Activated naive CD8-positive, alpha-beta T cell treated with anti-CD3 and anti-CD28 coated beads, Interleukin-2, amount 50 U/mL, for 24 hours (primary cell): Measurements from ENCODE around the gene ATP1A1.

Experiments used
- ATAC-seq: fragments of 150-1000 bp; cut with Tn5 transposase; one replicate; pipeline ENCODE4 v1.10.0; 2021
- DNase-seq: peaks from one replicate; pipeline ENCODE4 v3.0.0; 2021
- H3K27ac Mint-ChIP-seq: one replicate; pipeline ENCODE4 v1.8.0; 2021; ENCODE audit warnings: mild to moderate bottlenecking, mixed read lengths
- H3K27me3 Mint-ChIP-seq: one replicate; pipeline ENCODE4 v1.8.0; 2021; ENCODE audit warnings: mixed read lengths
- H3K36me3 Mint-ChIP-seq: one replicate; pipeline ENCODE4 v1.8.0; 2021; ENCODE audit warnings: low read depth, mixed read lengths
- H3K4me1 Mint-ChIP-seq: one replicate; pipeline ENCODE4 v1.8.0; 2021; ENCODE audit warnings: mixed read lengths
- H3K4me3 Mint-ChIP-seq: one replicate; pipeline ENCODE4 v1.8.0; 2021; ENCODE audit warnings: mild to moderate bottlenecking, moderate library complexity, mixed read lengths
- H3K9me3 Mint-ChIP-seq: one replicate; pipeline ENCODE4 v1.8.0; 2021; ENCODE audit warnings: mixed read lengths

ATP1A1 gene

DNA sequence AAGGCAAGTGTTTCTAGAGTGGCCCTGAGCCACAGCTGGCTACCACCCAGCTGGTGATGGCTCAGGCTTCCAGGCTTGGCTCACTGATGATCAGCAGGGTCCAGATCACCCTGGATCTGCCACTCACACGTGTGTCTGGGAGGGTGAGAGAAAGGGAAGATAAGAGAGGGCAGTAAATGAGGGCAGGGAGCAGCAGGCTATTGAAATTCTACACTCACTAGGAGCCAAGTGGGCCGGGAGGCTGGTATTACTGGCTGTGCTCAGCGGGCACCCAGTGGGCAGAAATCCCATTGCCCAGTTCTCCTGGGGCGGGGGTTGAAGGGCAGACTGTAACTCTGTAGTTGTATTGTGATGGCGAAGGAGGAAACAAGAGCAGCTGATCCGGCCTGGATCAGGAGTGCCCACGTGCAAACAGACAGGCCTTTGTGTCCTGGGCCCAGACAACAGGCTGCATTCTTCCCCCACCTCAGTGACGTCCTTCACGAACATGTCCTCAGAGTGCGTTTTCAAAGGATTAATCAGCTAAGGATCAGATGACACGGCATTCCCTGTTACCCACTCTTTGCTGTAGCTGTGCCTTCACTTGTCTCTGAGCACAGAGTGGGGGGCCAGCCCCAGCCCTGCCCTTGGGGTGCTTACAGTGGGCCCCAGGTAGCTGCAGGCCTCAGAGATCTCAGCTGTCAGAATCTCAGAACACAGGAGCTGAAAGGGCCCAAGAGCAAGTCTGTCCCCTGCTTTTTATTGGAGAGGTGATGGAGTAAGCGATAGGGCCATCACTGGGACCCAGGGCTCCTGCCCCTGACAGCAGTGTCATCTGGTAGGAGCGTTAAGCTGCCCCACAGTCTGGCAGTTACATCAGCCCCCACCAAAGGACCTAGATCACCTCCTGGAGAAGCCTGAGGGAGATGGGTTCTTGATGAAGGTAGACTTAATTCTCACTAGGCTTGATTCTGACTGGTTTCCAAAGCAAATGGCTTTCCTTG lies 60.5 kb downstream of the ATP1A1 start:
- H3K36me3 Mint-ChIP-seq: no peaks in the 10 kb centered on the region
- no peaks in the 10 kb centered on the region for H3K9me3 Mint-ChIP-seq
- no peak overlapping the region for H3K4me3 Mint-ChIP-seq
- no peaks in the 10 kb centered on the region for H3K27me3 Mint-ChIP-seq
- H3K4me1 Mint-ChIP-seq: no peaks in the 10 kb centered on the region
- ATAC-seq (no peak), DNase-seq (no peak)
- no peak overlapping the region for H3K27ac Mint-ChIP-seq

DNA sequence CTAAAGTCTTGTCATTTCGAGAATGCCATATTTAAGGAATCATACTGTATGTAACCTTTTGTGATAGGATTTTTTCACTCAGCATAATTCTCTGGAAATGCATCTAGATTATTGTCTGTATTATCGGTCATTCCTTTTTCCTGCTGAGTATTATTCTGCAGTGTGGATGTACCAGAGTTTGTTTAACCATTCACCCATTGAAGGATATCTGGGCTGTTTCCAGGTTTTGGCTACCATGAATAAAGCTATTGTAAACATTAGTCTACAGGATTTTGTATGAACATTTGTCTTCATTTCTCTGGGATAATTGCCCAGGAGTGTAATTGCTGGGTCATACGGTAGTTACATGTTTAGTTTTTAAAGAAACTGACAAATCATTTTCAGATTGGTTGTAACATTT lies 61.8 kb downstream of the ATP1A1 start:
- no peak overlapping the region for H3K27ac Mint-ChIP-seq
- H3K9me3 Mint-ChIP-seq: no peaks in the 10 kb centered on the region
- H3K36me3 Mint-ChIP-seq: no peaks in the 10 kb centered on the region
- ATAC-seq: no peak
- no peak overlapping the region for H3K4me3 Mint-ChIP-seq
- no peaks in the 10 kb centered on the region for H3K4me1 Mint-ChIP-seq
- DNase-seq: no peak
- H3K27me3 Mint-ChIP-seq: peaks cover 2% of the 10 kb centered on the region

DNA sequence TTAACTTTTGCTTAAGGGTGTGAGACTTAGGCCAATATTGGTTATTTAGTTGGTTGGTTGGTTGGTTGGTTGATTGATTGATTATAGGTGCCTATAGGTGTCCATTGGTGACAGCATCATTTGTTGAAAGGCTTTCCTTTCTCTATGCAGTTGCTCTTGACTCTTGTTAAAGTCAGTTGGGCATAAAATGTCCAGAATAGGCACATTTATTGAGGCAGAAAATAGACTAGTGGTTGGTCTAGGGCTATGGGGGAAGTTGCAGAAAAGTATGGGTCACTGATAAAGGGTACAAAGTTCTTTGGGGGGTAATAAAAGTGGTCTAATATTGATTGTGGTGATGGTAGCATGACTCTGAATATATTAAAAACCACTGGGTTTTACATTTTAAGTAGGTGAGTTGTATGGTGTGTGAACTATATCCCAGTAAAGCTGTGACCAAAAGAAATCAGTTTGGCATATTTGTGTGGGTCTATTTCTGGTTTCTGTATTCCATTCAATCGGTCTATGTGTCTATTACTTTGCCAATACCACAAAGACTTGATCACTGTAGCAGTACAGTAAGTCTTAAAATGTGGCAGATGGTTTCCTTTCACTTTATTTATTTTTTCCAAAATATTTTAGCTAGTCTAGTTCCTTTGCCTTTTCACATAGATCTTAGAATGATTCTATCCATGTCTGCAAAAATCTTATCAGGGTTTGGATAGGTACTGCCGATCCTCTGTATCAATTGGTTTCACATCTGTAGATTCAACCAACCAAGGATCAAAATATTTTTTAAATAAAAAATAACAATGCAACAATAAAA lies 63.0 kb downstream of the ATP1A1 start:
- H3K27ac Mint-ChIP-seq: no peak overlapping the region
- H3K36me3 Mint-ChIP-seq: no peaks in the 10 kb centered on the region
- no peak overlapping the region for H3K4me3 Mint-ChIP-seq
- no peaks in the 10 kb centered on the region for H3K9me3 Mint-ChIP-seq
- no peaks in the 10 kb centered on the region for H3K4me1 Mint-ChIP-seq
- ATAC-seq: peak; percentile 29
- peaks cover 7% of the 10 kb centered on the region for H3K27me3 Mint-ChIP-seq
- no peak for DNase-seq

DNA sequence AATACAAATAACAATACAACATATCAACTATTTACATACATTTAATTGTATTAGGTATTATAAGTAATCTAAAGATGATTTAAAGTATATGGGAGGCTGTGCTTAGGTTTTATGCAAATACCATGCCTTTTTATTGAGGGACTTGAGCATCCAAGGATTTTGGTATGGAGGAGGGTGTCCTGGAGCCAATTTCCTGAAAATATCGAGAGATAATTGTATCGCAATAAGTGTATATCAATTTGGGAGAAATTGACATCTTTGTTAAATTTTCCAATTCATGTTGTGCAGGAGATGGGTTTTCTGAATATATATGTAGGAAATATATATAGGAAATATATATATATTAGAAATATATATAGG lies 63.5 kb downstream of the ATP1A1 start:
- no peak overlapping the region for H3K27ac Mint-ChIP-seq
- DNase-seq: no peak

DNA sequence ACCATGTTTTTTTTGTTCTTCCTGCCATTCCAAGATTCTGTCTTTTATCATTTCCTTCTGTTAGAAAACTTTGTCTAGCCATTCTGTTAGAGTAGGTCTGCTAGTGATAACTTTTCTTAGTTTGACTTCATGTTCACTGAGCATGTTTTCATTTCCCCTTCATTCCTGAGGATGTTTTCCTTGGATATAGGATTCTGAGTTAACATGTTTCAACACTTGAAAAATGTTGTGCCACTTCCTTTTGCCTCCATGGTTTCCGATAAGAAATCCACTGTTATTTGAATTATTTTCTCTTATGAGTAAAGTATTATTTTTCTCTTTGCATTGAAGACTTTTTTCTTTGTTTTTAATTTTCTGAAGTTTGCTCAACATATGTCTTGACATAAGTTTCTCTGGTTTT lies 66.7 kb downstream of the ATP1A1 start:
- no peak overlapping the region for H3K27ac Mint-ChIP-seq
- DNase-seq (no peak), ATAC-seq (no peak)
- peaks cover 12% of the 10 kb centered on the region for H3K27me3 Mint-ChIP-seq
- no peak overlapping the region for H3K4me3 Mint-ChIP-seq
- H3K36me3 Mint-ChIP-seq: no peaks in the 10 kb centered on the region
- no peaks in the 10 kb centered on the region for H3K9me3 Mint-ChIP-seq
- H3K4me1 Mint-ChIP-seq: no peaks in the 10 kb centered on the region

More for the DNA sequence above, 63.5 kb downstream of the ATP1A1 start:
- Mint-ChIP-seq H3K4me1 (no peaks in the 10 kb centered on the region), H3K4me3 (no peak overlapping the region), H3K9me3 (no peaks in the 10 kb centered on the region), H3K36me3 (no peaks in the 10 kb centered on the region), H3K27me3 (peaks cover 7% of the 10 kb centered on the region)
- no peak for ATAC-seq

DNA sequence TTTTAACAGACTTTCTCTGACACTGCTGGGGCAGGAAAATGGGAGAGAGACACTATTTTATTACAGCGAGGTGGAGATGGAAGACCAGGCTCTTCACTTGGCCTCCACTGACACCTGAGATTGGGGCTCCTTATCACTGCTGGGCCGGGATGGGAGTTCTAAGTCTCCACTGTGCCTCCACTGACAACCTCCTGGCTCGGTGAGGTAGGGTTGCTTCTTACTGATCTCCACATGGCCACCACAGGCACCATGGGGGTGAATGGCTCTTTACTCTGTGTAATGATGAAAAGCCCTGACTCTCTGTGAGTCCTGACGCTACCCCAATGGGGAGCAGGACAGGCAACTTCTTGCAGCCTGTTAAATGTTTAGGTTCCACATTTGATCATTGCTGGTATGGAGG lies 67.7 kb downstream of the ATP1A1 start:
- no peaks in the 10 kb centered on the region for H3K36me3 Mint-ChIP-seq
- no peak for DNase-seq
- ATAC-seq: no peak
- H3K4me1 Mint-ChIP-seq: no peaks in the 10 kb centered on the region
- H3K9me3 Mint-ChIP-seq: no peaks in the 10 kb centered on the region
- H3K27ac Mint-ChIP-seq: no peak overlapping the region
- H3K4me3 Mint-ChIP-seq: no peak overlapping the region
- peaks cover 12% of the 10 kb centered on the region for H3K27me3 Mint-ChIP-seq

DNA sequence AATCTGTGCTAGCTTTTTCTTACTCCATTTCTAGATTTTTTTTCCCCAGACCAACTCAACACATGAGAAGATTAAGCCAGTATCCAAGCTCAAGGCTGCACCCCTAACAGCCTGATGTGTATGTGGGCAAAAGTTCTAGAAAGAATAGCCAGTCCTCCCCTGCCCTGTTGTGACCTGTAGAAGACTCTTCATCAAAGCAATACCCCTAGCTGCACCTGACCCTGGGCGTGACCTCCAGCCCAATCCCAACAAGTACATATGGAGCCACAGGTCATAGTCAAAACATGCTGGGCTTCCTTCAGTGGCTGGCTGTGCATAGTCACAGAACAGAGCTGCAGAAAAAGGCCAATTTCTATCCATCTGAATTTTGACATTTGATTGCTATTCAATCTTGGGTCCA lies 72.5 kb downstream of the ATP1A1 start:
- no peaks in the 10 kb centered on the region for H3K9me3 Mint-ChIP-seq
- ATAC-seq: no peak
- no peak for DNase-seq
- no peak overlapping the region for H3K4me3 Mint-ChIP-seq
- no peak overlapping the region for H3K27ac Mint-ChIP-seq
- peaks cover 10% of the 10 kb centered on the region for H3K27me3 Mint-ChIP-seq
- H3K36me3 Mint-ChIP-seq: no peaks in the 10 kb centered on the region
- H3K4me1 Mint-ChIP-seq: no peaks in the 10 kb centered on the region

DNA sequence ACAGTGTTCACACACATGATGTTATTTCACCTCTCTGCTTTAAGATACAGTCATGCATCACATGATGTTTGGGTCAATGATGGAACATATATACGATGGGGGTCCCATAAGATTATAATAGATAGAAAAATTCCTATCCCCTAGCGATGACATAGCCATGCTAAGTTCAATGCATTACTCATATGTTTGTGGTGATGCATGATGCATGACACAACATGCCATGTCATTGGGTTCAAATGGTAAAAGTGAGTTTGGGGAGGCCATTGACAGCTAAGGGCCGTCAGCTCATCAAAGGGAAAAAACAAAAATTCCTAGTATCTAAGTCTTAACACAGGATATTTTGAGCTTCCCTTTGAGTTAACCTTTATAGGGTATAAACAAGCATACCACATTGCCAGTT lies 73.6 kb downstream of the ATP1A1 start:
- H3K4me3 Mint-ChIP-seq: no peak overlapping the region
- H3K4me1 Mint-ChIP-seq: no peaks in the 10 kb centered on the region
- H3K27ac Mint-ChIP-seq: no peak overlapping the region
- no peak for ATAC-seq
- no peaks in the 10 kb centered on the region for H3K36me3 Mint-ChIP-seq
- no peak for DNase-seq
- H3K27me3 Mint-ChIP-seq: peaks cover 10% of the 10 kb centered on the region
- H3K9me3 Mint-ChIP-seq: no peaks in the 10 kb centered on the region

DNA sequence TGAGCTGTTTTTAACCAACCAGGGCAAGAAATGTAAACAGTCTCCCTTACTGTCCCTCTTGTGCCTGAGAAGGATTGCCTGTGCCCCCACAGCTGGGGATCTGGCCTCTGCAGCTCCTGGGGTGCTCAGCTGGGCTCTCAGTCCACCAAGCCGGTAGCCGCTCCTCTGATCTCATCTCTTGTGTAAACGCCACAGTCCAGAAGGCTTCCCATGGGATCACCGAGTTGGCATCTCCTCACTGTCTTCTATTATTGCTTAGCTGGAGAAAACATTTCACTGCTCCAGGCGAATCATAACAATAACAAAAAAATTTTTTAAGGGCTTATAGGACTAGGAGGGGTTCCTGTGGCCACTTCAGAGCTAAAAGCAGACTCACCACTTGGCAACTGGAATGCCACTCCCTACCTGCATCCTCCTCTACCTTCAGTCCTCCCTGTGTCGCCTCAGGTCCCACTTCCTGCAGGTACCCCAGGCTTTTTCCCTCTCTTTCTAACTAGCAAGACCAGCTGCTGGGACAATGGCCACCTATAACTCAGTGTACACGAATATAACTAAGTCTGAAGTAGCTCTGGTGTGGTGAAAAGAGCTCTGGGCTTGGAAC lies 75.8 kb downstream of the ATP1A1 start:
- Mint-ChIP-seq H3K27me3 (peaks cover 4% of the 10 kb centered on the region), H3K9me3 (no peaks in the 10 kb centered on the region), H3K4me3 (no peak overlapping the region), H3K4me1 (no peaks in the 10 kb centered on the region), H3K27ac (no peak overlapping the region), H3K36me3 (no peaks in the 10 kb centered on the region)
- ATAC-seq (no peak), DNase-seq (no peak)

DNA sequence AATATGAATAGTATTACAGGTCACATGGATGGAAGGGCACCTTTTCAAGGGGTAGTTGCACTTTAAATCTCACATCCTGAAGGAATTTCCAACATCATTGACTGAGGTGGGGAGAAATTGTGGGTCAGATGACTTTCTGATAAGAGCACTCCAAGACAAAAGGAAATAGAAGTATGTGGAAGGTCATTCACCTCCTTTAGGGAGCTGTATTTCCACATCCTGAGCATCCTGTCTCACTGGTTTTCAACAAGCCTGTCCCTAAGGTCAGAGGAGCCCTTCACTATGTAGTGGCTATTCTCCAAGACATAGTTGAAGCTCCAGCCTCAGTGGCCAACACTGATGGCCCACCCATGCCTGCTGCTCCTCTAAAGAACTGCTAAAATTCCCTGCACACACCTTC lies 76.5 kb downstream of the ATP1A1 start:
- H3K9me3 Mint-ChIP-seq: no peaks in the 10 kb centered on the region
- no peak for DNase-seq
- no peak overlapping the region for H3K27ac Mint-ChIP-seq
- no peaks in the 10 kb centered on the region for H3K36me3 Mint-ChIP-seq
- H3K4me3 Mint-ChIP-seq: no peak overlapping the region
- ATAC-seq: no peak
- no peaks in the 10 kb centered on the region for H3K4me1 Mint-ChIP-seq
- H3K27me3 Mint-ChIP-seq: peaks cover 4% of the 10 kb centered on the region

DNA sequence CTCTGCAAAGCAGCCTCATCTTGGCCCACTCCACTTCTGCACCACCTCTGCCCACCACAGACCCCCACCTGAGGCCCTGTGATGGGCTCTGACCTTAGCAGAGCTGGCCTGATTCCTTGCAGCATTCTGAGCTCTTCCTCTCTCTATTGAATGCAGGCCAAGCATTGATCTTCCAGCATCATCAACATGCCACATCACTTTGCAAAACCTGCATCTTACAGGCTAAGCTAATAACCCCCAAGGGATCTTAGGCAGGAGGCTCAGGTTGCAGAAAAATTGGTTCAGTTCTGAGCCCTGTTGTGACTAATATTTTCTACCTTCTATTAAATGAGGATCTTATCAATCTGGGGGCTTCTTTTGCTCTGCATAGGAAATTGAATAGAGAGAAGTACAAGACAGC lies 78.7 kb downstream of the ATP1A1 start:
- Mint-ChIP-seq H3K27ac (no peak overlapping the region), H3K4me1 (no peaks in the 10 kb centered on the region), H3K36me3 (no peaks in the 10 kb centered on the region), H3K9me3 (no peaks in the 10 kb centered on the region), H3K4me3 (no peak overlapping the region), H3K27me3 (peaks cover 3% of the 10 kb centered on the region)
- ATAC-seq (no peak), DNase-seq (no peak)

DNA sequence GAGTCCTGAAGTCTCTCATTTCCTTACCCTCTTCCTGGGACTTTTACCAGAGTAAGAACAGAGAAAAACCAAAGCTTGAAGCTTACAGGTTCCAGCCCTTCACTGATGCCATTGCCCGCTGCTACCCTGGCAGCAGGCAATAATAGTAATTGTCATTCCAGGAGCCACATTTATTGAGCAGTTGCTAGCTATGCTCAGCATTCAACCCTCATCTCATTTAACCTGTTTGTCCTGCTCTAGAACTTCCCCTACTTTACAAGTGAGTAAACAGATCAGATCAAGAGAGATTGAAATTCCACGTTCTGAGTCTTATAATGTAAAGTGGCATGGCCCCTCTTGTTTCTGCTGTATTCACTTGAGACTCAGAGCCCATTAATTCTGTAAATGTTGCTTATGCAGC lies 80.4 kb downstream of the ATP1A1 start:
- Mint-ChIP-seq H3K4me3 (no peak overlapping the region), H3K4me1 (no peaks in the 10 kb centered on the region), H3K36me3 (no peaks in the 10 kb centered on the region), H3K9me3 (no peaks in the 10 kb centered on the region), H3K27me3 (peaks cover 3% of the 10 kb centered on the region), H3K27ac (no peak overlapping the region)
- ATAC-seq (no peak), DNase-seq (no peak)

DNA sequence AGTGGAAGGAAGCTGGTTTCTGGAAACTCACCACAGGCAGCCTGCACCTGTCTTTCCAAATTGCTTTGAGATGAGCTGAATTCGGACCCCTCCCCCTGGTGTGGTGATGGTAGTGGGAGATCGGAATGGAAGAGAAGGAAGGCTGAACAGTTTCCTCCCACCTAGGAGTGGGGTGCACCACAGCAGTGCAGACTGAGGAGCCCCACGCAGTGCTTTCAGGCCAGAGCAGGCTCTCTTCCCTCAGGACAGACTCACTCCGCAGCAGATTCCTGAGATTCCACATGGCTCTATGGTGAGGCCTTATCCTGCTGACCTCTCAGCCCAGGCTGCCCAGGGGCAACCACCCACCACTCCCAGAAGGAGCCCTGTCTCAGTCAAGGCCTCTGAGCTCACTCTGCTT lies 80.9 kb downstream of the ATP1A1 start:
- no peaks in the 10 kb centered on the region for H3K4me1 Mint-ChIP-seq
- H3K9me3 Mint-ChIP-seq: no peaks in the 10 kb centered on the region
- H3K36me3 Mint-ChIP-seq: no peaks in the 10 kb centered on the region
- H3K4me3 Mint-ChIP-seq: no peak overlapping the region
- no peak for DNase-seq
- peaks cover 3% of the 10 kb centered on the region for H3K27me3 Mint-ChIP-seq
- no peak for ATAC-seq
- no peak overlapping the region for H3K27ac Mint-ChIP-seq
